NCI-H2227 treated with DMSO at 0.1 percent for 48 hours (cell line): ENCODE results near the gene TMC3.
A peak's percentile ranks its signal among the peaks of the same experiment; 100 is the strongest.
"Not testable (repeated sequence)": the region's sequence is repeated elsewhere in the genome, so short reads cannot be mapped to it uniquely, and the experiment has no call there.

Source experiments
- DNase-seq: peaks from one replicate; lab custom pipeline; 2025; lab: John Stamatoyannopoulos, UW

TMC3 gene

DNA sequence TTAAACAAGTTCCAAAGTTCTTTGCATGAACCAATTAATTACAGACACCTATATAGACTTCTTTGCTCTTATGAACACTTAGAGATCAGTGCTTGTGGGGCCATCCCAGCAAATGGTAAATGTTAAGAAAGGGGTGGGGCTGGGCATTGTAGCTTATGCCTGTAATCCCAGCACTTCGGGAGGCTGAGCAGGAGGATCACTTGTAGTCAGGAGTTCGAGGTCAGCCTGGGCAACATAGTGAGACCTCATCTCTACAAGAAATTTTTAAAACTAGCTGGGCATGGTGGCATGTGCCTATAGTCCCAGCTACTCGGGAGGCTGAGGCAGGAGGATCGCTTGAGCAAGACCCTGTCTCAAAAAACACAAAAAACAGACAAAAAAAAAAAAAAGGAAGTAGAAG is 30.6 kb downstream of the TMC3 start:
- no peak for DNase-seq

DNA sequence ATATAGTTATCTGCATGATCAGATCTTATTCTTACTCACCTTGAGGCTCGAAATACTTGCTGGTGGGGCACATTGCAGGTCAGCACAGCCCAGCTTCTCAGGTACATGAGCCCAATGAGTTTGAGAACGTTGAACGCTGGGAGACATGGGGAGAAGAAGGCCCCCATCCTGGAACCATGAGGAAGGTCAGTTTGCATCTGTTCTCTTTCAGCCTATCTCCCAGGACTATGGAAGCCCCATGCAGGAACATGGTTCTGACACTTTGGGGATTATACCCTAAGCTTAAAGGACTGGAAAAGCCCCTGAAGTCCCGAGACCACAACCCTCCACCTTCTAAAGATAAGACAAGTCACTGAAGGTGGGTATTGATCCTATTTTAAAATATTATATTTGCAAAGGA is 32.7 kb downstream of the TMC3 start:
- no peak for DNase-seq

DNA sequence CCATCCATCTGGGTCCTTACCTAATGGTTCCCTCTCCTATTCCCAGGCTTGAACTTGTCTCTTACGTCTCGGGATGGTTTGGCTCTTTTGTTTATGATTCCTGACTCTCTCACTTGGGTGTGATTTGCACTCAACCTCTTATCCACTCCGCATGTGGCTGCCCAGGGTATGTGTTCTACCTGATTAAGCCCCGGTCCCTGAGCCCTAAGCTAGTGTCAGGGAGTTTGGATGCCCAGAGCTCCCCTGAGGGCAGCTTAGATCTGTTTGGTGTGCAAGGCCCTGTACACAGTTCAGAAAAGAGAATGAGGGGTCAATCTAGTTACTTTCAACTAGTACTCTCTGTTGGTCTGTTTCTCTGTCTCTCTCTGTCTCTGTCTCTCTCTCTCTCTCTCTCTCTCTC is 34.2 kb downstream of the TMC3 start:
- DNase-seq: no peak

- no peak for DNase-seq
Measured at GRCh38 chr15:81339321-81339720, 34.7 kb downstream of the TMC3 start.

- no peak for DNase-seq
Measured at GRCh38 chr15:81338170-81339007, 35.6 kb downstream of the TMC3 start.

DNA sequence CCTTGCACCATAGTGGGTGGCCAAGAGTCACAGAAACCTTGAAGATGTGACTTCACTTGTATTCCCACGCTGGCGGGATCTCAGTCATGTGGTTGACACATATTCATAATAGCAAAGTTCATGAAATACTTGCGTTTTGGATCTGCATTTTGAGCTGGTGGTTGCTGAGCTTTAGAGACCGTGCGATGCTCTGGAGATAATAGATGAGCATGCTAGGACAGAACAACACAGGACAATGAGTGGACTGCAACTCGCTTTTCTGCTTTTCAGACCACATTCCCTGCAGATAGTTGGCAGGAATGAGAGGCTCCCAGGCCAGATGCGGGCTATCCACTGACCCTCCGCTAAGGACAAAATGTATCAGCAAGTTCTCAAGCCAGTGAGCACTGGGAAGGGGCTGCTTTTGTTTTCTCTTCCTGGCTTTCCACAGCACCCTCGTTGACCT is 36.3 kb downstream of the TMC3 start:
- no peak for DNase-seq

- DNase-seq: no peak
Measured at GRCh38 chr15:81337241-81337640, 36.8 kb downstream of the TMC3 start.

DNA sequence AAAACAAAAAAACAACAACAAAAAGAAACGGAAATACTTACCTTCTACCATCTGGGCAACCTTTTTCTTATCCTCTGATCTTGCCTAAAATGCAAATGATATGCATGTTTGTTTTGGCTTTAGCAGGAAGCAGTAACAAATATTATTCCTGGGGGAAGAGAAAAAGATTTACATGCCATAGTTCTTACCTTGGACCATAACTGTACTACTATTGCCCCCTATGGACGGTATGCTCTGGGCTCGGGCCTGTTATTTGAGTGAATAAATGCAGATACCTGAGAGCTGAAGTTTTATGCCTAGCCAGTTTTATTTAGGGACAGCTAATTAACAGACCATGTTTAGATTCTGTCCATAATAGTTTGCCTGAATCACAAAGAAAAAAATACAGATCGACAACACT is 37.4 kb downstream of the TMC3 start:
- no peak for DNase-seq

GRCh38 chr15:81335631-81336030 is 38.4 kb downstream of the TMC3 start:
- DNase-seq: no peak

- no peak for DNase-seq
Measured at GRCh38 chr15:81334768-81335435, 39.1 kb downstream of the TMC3 start.

GRCh38 chr15:81333363-81333762 is 40.6 kb downstream of the TMC3 start:
- DNase-seq: no peak

- DNase-seq: no peak
Measured at GRCh38 chr15:81332326-81332725, 41.7 kb downstream of the TMC3 start.

- no peak for DNase-seq
Measured at GRCh38 chr15:81331600-81331999, 42.4 kb downstream of the TMC3 start.

- not testable (repeated sequence) for DNase-seq
Measured at GRCh38 chr15:81331141-81331540, 42.9 kb downstream of the TMC3 start.

DNA sequence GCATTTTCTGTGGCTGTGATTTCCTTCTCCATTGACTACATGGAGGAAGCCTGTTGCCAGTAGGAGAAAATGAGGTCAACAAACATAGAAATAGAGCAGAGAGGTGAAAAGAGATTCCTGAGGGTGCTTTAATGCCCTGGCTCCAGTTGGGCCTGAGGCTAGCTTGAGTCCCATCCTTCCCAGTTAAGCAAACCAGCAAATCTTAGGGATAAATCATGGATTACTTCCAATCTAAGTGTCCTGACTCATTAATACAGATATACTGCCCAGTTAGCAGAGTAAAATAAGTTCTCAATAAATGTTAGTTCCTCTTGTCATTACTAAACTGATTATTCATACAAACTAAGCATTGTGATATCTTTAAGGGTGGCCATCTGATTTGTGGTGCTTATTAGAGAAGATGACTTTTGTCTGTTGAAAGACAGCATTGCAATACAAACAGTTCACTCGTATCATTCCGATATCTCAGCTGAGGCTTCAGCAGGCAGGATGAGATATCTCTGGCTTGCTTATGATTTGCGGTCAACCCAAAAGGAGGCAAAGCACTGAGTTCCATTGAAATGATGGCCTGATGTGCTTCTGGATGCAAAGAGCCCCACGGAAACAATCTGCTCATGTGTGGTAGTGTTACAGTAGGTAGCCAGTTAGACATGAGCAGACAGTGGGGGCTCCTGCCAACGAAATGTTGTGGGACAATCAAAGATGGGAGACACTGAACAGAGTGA is 43.5 kb downstream of the TMC3 start:
- DNase-seq: no peak

DNA sequence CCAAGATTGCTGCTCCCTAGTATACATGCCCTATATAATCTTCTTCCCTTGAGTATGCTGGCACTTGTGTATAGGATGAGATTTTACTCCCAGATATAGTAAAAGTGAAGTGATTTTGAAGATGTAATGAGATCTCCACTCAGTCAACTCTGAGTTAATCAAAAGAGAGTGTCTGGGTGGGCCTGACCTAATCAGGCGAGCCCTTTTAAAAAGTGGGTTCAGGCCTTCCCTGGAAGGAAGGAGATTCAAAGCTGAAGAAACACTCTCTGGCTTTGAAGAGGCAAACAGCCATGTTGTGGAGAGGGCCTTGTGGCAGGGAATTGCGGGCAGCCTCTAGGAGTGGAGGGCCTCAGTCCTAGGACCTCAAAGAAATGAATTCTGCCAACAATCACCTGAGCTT is 44.6 kb downstream of the TMC3 start:
- DNase-seq: no peak

DNA sequence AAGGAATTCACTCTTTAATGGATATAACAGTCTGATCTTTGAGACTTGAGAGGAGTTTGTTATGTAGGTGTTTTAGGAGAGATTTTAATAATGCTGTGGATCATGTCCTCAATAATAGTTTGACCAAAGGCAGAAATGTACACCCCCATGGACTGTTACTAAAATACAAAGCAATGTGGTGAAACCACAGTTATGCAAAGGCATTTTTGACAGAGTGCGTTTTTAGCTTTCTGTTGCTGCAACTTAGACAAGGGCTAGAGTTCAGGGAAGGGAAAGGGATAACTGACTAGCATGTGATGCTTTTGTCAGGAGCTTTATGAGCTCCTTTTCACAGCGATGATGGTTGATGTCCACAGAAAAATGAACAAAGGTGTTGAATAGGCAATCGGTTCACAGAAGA is 46.5 kb downstream of the TMC3 start:
- DNase-seq: no peak

DNA sequence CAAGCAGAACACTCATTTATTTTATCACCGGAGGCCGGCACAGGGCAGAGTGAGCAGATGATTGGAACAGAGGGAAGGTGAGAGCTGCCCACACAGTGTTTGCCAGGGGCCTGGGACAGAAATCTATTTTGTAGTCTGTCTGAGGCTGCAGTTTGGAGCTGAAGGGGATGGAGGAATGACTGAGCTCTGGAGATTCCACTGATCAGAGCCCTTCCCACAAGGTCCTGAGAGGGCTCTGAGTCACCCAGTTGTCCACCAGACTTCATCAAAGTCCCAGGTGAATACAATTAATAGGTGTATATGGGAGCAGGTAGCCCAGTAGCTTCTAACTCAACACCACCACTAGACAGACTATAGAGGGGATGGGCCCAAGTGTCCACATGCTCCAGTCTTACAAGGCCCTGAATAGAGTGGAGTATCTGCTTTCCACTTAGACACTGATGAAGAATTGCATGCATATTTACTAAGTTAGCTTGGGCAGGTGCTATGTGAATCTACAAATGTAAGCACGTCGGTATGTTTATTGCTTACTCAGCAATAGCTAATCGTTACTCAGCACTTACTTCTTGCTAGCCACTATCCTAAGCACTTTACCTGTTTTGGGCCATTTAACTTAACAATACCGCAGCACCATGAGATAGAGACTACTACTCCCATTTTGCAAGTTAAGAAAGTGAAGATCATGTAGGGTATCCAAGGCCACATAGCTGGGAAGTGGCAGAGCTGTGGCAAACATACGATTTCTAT is 47.4 kb downstream of the TMC3 start:
- no peak for DNase-seq

DNA sequence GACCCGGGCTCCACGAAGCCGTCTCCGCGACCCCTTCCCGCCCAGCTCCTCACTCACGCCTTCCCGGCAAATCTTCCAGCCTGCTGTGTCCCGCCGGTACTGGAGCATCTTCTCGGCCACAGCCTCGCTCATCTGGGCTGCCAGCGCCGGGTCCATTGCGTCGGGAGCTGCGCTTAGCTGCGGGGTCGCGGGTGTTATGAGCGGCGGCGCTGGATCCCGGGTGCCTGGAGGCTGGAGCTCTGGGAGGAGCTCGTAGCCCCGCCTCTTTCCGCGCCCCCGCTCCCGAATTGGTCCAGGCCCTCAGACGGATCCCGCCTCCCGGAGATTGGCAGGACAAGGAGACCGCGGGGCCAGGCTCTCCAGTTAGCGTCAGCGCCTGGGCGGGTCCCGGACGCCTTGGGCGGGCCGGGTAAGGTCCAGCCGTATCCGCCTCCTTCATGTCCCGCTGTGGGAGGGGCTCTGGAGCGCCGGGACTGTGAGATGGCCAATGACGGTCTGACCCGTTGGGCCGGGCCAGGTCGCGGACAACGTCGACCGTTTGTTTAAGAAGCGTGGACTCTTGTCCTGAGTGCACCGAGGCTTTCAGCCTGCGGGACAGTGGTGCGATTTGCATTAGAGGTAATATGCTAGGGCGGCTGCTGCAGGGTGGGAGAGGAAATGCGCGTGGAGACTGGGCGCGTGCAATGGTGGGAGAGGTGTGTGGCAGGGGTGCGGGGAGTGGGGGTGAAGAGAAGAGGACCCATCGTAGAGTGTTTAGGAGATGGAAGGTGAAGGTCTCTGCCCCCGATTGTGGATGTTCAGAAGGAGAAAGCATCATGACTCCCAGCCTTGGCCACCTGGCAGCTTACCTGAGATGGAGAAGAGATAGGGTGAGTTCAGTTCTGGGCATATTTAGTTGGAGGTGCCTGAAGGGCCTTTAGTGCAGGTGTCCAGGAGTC is 49.8 kb downstream of the TMC3 start, which contains the start of gene STARD5:
Gene STARD5, minus strand, starts transcription at position 198 of the 938 bp plus-strand sequence. Its CDS starts 42 bp downstream, at position 156.
- DNase-seq: peak; percentile 87

- no peak for DNase-seq
Measured at GRCh38 chr15:81323559-81323943, 50.5 kb downstream of the TMC3 start.
